GM10847 (cell line): ENCODE data around the gene APOL5.

Experiments used
- POLR2A ChIP-seq: IDR thresholded peaks from 2 replicates; pipeline ENCODE4 v1.6.1; 2011; ENCODE audit not compliant: insufficient read length; ENCODE audit errors: extremely low read depth

Gene APOL5

GRCh38 chr22:35733036-35733435 lies 15.4 kb downstream of the APOL5 start:
- no peak for TF ChIP-seq POLR2A

GRCh38 chr22:35733791-35734516 lies 16.3 kb downstream of the APOL5 start:
- TF ChIP-seq POLR2A = no peak

GRCh38 chr22:35734517-35734827 lies 16.8 kb downstream of the APOL5 start:
- no peak for TF ChIP-seq POLR2A

GRCh38 chr22:35735542-35735941 lies 17.9 kb downstream of the APOL5 start:
- no peak for TF ChIP-seq POLR2A

GRCh38 chr22:35736166-35736565 lies 18.5 kb downstream of the APOL5 start:
- TF ChIP-seq POLR2A = no peak

GRCh38 chr22:35736701-35737100 lies 19.0 kb downstream of the APOL5 start:
- no peak for TF ChIP-seq POLR2A

- TF ChIP-seq POLR2A = no peak
Measured at GRCh38 chr22:35739076-35739930, 21.6 kb downstream of the APOL5 start.

GRCh38 chr22:35739931-35740380 lies 22.3 kb downstream of the APOL5 start:
- no peak for TF ChIP-seq POLR2A

GRCh38 chr22:35740616-35741015 lies 22.9 kb downstream of the APOL5 start:
- TF ChIP-seq POLR2A = no peak

GRCh38 chr22:35742342-35743100 lies 24.8 kb downstream of the APOL5 start:
- no peak for TF ChIP-seq POLR2A

- TF ChIP-seq POLR2A = no peak
Measured at GRCh38 chr22:35743326-35743860, 25.7 kb downstream of the APOL5 start.

- TF ChIP-seq POLR2A = no peak
Measured at GRCh38 chr22:35746248-35746647, 28.6 kb downstream of the APOL5 start.

GRCh38 chr22:35746946-35747703 lies 29.5 kb downstream of the APOL5 start:
- no peak for TF ChIP-seq POLR2A

GRCh38 chr22:35749808-35750207 lies 32.1 kb downstream of the APOL5 start:
- TF ChIP-seq POLR2A = no peak
